Measurements from ENCODE around the gene MEGF11.

The MEGF11 gene

GRCh38 chr15:66042624-66043023 lies 210.9 kb downstream of the MEGF11 start:
- no peak for TF ChIP-seq CTCF (conservative IDR thresholded peaks at IDR 0.05)
- H3K27ac ChIP-seq = peak overlapping the region; percentile 60

GRCh38 chr15:66041276-66041675 lies 212.3 kb downstream of the MEGF11 start:
- H3K27ac ChIP-seq = no peak overlapping the region
- no peak for TF ChIP-seq CTCF (conservative IDR thresholded peaks at IDR 0.05)

- H3K27ac ChIP-seq = no peak overlapping the region
- no peak for TF ChIP-seq CTCF (conservative IDR thresholded peaks at IDR 0.05)
These were observed 213.2 kb downstream of the MEGF11 start for GRCh38 chr15:66040211-66040892.

- H3K27ac ChIP-seq = no peak overlapping the region
- TF ChIP-seq CTCF (conservative IDR thresholded peaks at IDR 0.05) = no peak
These were observed 214.3 kb downstream of the MEGF11 start for GRCh38 chr15:66039117-66039871.

- H3K27ac ChIP-seq = no peak overlapping the region
These were observed 215.0 kb downstream of the MEGF11 start for GRCh38 chr15:66038387-66039116.

GRCh38 chr15:66036859-66037258 lies 216.7 kb downstream of the MEGF11 start:
- TF ChIP-seq CTCF (conservative IDR thresholded peaks at IDR 0.05) = no peak

More at GRCh38 chr15:66038387-66039116, 215.0 kb downstream of the MEGF11 start:
- no peak for TF ChIP-seq CTCF (conservative IDR thresholded peaks at IDR 0.05)

GRCh38 chr15:66035901-66036300 lies 217.6 kb downstream of the MEGF11 start:
- no peak for TF ChIP-seq CTCF (conservative IDR thresholded peaks at IDR 0.05)
- H3K27ac ChIP-seq = no peak overlapping the region

More at GRCh38 chr15:66036859-66037258, 216.7 kb downstream of the MEGF11 start:
- no peak overlapping the region for H3K27ac ChIP-seq
